GM12878 (cell line): ENCODE data around the gene ZBTB49. TPM values are rescaled to one million over a fixed set of nuclear protein-coding genes. Genes with fewer than 3 reads are reported as not detected.

Source experiments
- ATAC-seq: fragments of 200-7000 bp; cut with Tn5 transposase; 3 replicates; pipeline ENCODE4 v1.9.1; 2020; ENCODE audit warnings: mild to moderate bottlenecking, moderate library complexity
- BruUV-seq: library from RNA; stranded (reverse); fragments of 400-500 nt; replicated peaks from 2 replicates; lab custom pipeline; 2021; lab: Mats Ljungman, UMichigan
- CTCF ChIA-PET: fragments of 300-600 bp; sonication (Branson Sonifier 250); formaldehyde crosslinking; extraction: SDS; loops from one replicate; lab custom pipeline; 2021; ENCODE audit warnings: inconsistent platforms; lab: Yijun Ruan, JAX
- POLR2A ChIA-PET: fragments of 350-600 bp; formaldehyde crosslinking; extraction: SDS; loops from one replicate; lab custom pipeline; 2021; ENCODE audit warnings: inconsistent platforms; lab: Charles Lee
- RAD21 ChIA-PET: fragments of 300-600 bp; sonication (Branson Sonifier 250); formaldehyde crosslinking; loops from one replicate; lab custom pipeline; 2023; ENCODE audit warnings: antibody characterized with exemption; ENCODE audit not compliant: unreplicated experiment; lab: Charles Lee
- SMC1A ChIA-PET: fragments of 300-600 bp; sonication (Branson Sonifier 250); formaldehyde crosslinking; loops from one replicate; lab custom pipeline; 2023; ENCODE audit not compliant: unreplicated experiment, uncharacterized antibody; lab: Charles Lee
- DNase-seq: peaks from one replicate; pipeline ENCODE4 v3.0.0-alpha.2; 2011; ENCODE audit warnings: low read depth, low spot score
- FAIRE-seq: peaks from 3 replicates; lab custom pipeline; 2011; peaks lifted over from hg19 to GRCh38; lab: Jason Lieb, UNC
- H2AFZ ChIP-seq: 2 replicates; pipeline ENCODE4 v1.6.0; 2011; ENCODE audit warnings: low read depth, low read length, control low read depth; ENCODE audit not compliant: control insufficient read depth
- H3K27ac ChIP-seq: 2 replicates; pipeline ENCODE4 v1.5.1; 2011; ENCODE audit warnings: control low read depth; ENCODE audit not compliant: control insufficient read depth, insufficient read depth
- H3K27me3 ChIP-seq, 2 experiments: replicated peaks in 1 of 2; 2 replicates each; pipeline versions ENCODE4 v1.6.0 to v1.6.1; 2011; ENCODE audit warnings: low read length in 1 of 2; ENCODE audit not compliant: control insufficient read depth in 2 of 2, insufficient read depth in 2 of 2
- H3K36me3 ChIP-seq, 2 experiments: 2 replicates each; pipeline ENCODE4 v1.5.1; 2011; ENCODE audit warnings: low read length in 1 of 2; ENCODE audit not compliant: control insufficient read depth in 2 of 2, insufficient read depth in 2 of 2
- H3K4me1 ChIP-seq: 2 replicates; pipeline ENCODE4 v1.6.1; 2011; ENCODE audit warnings: mild to moderate bottlenecking, low read length, moderate library complexity, mixed read lengths; ENCODE audit not compliant: control insufficient read depth, insufficient read depth
- H3K4me2 ChIP-seq: 2 replicates; pipeline ENCODE4 v1.6.0; 2011; ENCODE audit warnings: control low read depth; ENCODE audit not compliant: control insufficient read depth, insufficient read depth
- H3K4me3 ChIP-seq: fragments of 200-600 bp; sonication (generic); 2 replicates; pipeline ENCODE4 v1.5.1; 2016
- H3K79me2 ChIP-seq: 2 replicates; pipeline ENCODE4 v1.6.0; 2011; ENCODE audit warnings: low read length; ENCODE audit not compliant: control insufficient read depth, insufficient read depth
- H3K9ac ChIP-seq: 2 replicates; pipeline ENCODE4 v1.8.0; 2011; ENCODE audit warnings: low read length, control low read depth, mixed read lengths; ENCODE audit not compliant: control insufficient read depth, insufficient read depth
- H3K9me3 ChIP-seq: replicated peaks from 3 replicates; pipeline ENCODE4 v1.5.1; 2011; ENCODE audit warnings: mild to moderate bottlenecking, low read length; ENCODE audit not compliant: control insufficient read depth, insufficient read depth
- H4K20me1 ChIP-seq: 2 replicates; pipeline ENCODE4 v1.6.0; 2011; ENCODE audit not compliant: control insufficient read depth, insufficient read depth
- ATF7 ChIP-seq: fragments of 450-650 bp; IDR thresholded peaks from 2 replicates; pipeline ENCODE4 v1.6.1; 2016; ENCODE audit warnings: low read depth, mild to moderate bottlenecking
- MTA3 ChIP-seq: IDR thresholded peaks from 2 replicates; pipeline ENCODE4 v1.6.1; 2012; ENCODE audit warnings: low read length, inconsistent platforms, borderline replicate concordance
- NR2C1 ChIP-seq: fragments of 450-650 bp; IDR thresholded peaks from 2 replicates; pipeline ENCODE4 v1.6.1; 2017; ENCODE audit warnings: antibody characterized with exemption, mild to moderate bottlenecking, moderate library complexity
- NRF1 ChIP-seq: conservative IDR thresholded peaks from 2 replicates; pipeline ENCODE4 v1.6.1; 2011; ENCODE audit warnings: mild to moderate bottlenecking, low read depth, low read length, improper control_type of control experiment
- WGBS: methylation state at CpG from one replicate; pipeline ENCODE4 v1.1.6; 2016; ENCODE audit warnings: low lambda C conversion rate; ENCODE audit not compliant: insufficient replicate concordance, insufficient coverage; ENCODE audit errors: missing lambda C conversion rate; 5-methylcytosine and 5-hydroxymethylcytosine counted together
- in situ Hi-C: fragments of 300-500 bp; cut with MboI; formaldehyde crosslinking; loops from 9 replicates; pipeline ENCODE4 v1.14.3; 2018; ENCODE audit warnings: mixed read lengths
- intact Hi-C: fragments of 100-400 bp; cut with micrococcal nuclease; formaldehyde crosslinking; loops from one replicate; pipeline ENCODE4 v1.14.2; 2022; ENCODE audit not compliant: unreplicated experiment
- polyA plus RNA-seq, 11 experiments: library from polyadenylated mRNA; depleted of rRNA in 4 of 11; unstranded in 6 of 11; stranded (reverse) in 5 of 11; fragments of >200 nt; fragmentation: Nextera tagmentation in 4 of 11; fragmentation: Illumina TruSeq in 1 of 11; extraction: Ambion mirVana in 4 of 11; extraction: Trizol in 1 of 11; gene quantifications; 1 replicate in 1 of 11; 2 replicates in 10 of 11; pipeline versions ENCODE4 v1.2.1 to v1.2.3, GENCODE V29; 2011 to 2016; ENCODE audit warnings: inconsistent platforms in 2 of 11, missing spikeins in 2 of 11, low read depth in 1 of 11
- total RNA-seq, 4 experiments: library from RNA; depleted of rRNA in 3 of 4; stranded (reverse); fragments of >200 nt in 3 of 4; fragmentation: Illumina TruSeq in 1 of 4; extraction: Trizol in 1 of 4; gene quantifications; 2 replicates each; pipeline versions ENCODE4 v1.2.1 to v1.2.3, GENCODE V29; 2013 to 2021

Gene ZBTB49
- total and polyA plus RNA-seq, 10 of the 15 experiments (the other 5 are each of a cell fraction or from before 2014, with no cell fraction given), result 0.37 to 4.8 (median 4.1) TPM

- no peaks in the 10 kb centered on the region; the same call in 2 of the 3 replicates for H3K9me3 ChIP-seq
- no peak for ATAC-seq
- H3K36me3 ChIP-seq, result peaks cover 0 to 10% of the 10 kb centered on the region in 2 experiments; a peak in 3 of 4 replicates
- in situ Hi-C loops, result no loop called here
- POLR2A ChIA-PET, result no interaction called here
- CTCF ChIA-PET, result no interaction called here
- FAIRE-seq, result no peak
- no peaks in the 10 kb centered on the region; the same call in 1 of the 2 replicates for H4K20me1 ChIP-seq
- DNase-seq, result no peak
- no peaks in the 10 kb centered on the region for H3K27me3 ChIP-seq
- H3K27ac ChIP-seq, result no peak overlapping the region
- TF ChIP-seq ATF7, result no peak
- TF ChIP-seq NRF1, result no peak
- TF ChIP-seq NR2C1, result no peak
- TF ChIP-seq MTA3, result no peak
- RAD21 ChIA-PET, result no interaction called here
- intact Hi-C loops, result no loop called here
- H3K4me2 ChIP-seq, result no peak overlapping the region
- no peaks in the 10 kb centered on the region for H3K4me1 ChIP-seq
- BruUV-seq, result no TSS peak
- no peak overlapping the region for H2AFZ ChIP-seq
- SMC1A ChIA-PET, result no interaction called here
- H3K4me3 ChIP-seq, result no peak overlapping the region
- no peak overlapping the region for H3K9ac ChIP-seq
- no peaks in the 10 kb centered on the region; the same call in 1 of the 2 replicates for H3K79me2 ChIP-seq
- WGBS, result 93% methylated on average over 3 of the region's 3 CpGs
Observed at GRCh38 chr4:4299006-4299405, 9.0 kb downstream of the ZBTB49 start.

- Histone ChIP-seq H3K4me2 (no peak overlapping the region), H3K36me3 (peaks cover 0 to 10% of the 10 kb centered on the region in 2 experiments), H3K4me1 (no peaks in the 10 kb centered on the region), H3K9ac (no peak overlapping the region), H3K79me2 (no peaks in the 10 kb centered on the region), H3K4me3 (no peak overlapping the region), H3K27ac (no peak overlapping the region), H2AFZ (no peak overlapping the region), H3K9me3 (no peaks in the 10 kb centered on the region), H4K20me1 (no peaks in the 10 kb centered on the region; the same call in 1 of the 2 replicates), H3K27me3 (no peaks in the 10 kb centered on the region)
- TF ChIP-seq NR2C1, result no peak
- FAIRE-seq, result no peak
- 97% methylated on average over 5 of the region's 5 CpGs for WGBS
- intact Hi-C loops, result no loop called here
- ChIA-PET SMC1A (no interaction called here), POLR2A (no interaction called here), CTCF (no interaction called here), RAD21 (no interaction called here)
- in situ Hi-C loops, result no loop called here
- no peak for DNase-seq
- no TSS peak for BruUV-seq
- ATAC-seq, result no peak
Observed at GRCh38 chr4:4302001-4302400, 11.9 kb downstream of the ZBTB49 start.
